ENCODE measurements around the gene CAMK2D. TPM values are rescaled to one million over a fixed set of nuclear protein-coding genes. Genes with fewer than 3 reads are reported as not detected.

The CAMK2D gene
- total and polyA plus RNA-seq, 12 donors = 55.6 to 286 (median 221) TPM

DNA sequence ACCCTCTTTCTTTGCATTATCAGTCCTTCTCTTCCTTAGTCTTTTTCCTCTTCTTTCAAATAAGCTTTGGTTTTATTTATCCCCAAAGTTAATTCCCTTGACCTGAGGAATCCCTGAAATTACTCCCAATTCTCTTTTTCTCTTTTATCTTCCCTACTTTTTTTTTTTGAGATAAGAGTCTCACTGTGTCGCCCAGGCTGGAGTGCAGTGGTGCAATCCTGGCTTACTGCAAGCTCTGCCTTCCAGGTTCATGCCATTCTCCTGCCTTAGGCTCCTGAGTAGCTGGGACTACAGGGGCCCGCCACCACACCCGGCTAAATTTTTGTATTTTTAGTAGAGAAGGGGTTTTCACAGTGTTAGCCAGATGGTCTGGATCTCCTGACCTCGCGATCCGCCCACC, 17.8 kb downstream of the CAMK2D start:
- H3K27me3 ChIP-seq = no peaks in the 10 kb centered on the region
- H3K36me3 ChIP-seq = peaks cover 0 to 27% (median 0%) of the 10 kb centered on the region in 9 donors
- peaks cover 0 to 71% (median 36%) of the 10 kb centered on the region in 9 donors for H3K4me1 ChIP-seq
- intact Hi-C loops (cut with DNase I) = loop anchor here in 3 of 10 donors (10.0 kb wide), 3 partner anchors 49 to 189 kb away; no protein-coding TSS in a partner anchor
- TF ChIP-seq, protein P1, sequence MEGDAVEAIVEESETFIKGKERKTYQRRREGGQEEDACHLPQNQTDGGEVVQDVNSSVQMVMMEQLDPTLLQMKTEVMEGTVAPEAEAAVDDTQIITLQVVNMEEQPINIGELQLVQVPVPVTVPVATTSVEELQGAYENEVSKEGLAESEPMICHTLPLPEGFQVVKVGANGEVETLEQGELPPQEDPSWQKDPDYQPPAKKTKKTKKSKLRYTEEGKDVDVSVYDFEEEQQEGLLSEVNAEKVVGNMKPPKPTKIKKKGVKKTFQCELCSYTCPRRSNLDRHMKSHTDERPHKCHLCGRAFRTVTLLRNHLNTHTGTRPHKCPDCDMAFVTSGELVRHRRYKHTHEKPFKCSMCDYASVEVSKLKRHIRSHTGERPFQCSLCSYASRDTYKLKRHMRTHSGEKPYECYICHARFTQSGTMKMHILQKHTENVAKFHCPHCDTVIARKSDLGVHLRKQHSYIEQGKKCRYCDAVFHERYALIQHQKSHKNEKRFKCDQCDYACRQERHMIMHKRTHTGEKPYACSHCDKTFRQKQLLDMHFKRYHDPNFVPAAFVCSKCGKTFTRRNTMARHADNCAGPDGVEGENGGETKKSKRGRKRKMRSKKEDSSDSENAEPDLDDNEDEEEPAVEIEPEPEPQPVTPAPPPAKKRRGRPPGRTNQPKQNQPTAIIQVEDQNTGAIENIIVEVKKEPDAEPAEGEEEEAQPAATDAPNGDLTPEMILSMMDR (IDR thresholded peaks at IDR 0.05) = no peak
- 88 to 90% methylated on average over 6 of the region's 6 CpGs for WGBS, 2 donors
- ATAC-seq (no peak), DNase-seq (no peak)
- H3K27ac ChIP-seq = peak overlapping the region in 3 of 10 donors; percentile 4 to 6 (median 5)
- H3K4me3 ChIP-seq = no peak overlapping the region
- no peaks in the 10 kb centered on the region for H3K9me3 ChIP-seq

DNA sequence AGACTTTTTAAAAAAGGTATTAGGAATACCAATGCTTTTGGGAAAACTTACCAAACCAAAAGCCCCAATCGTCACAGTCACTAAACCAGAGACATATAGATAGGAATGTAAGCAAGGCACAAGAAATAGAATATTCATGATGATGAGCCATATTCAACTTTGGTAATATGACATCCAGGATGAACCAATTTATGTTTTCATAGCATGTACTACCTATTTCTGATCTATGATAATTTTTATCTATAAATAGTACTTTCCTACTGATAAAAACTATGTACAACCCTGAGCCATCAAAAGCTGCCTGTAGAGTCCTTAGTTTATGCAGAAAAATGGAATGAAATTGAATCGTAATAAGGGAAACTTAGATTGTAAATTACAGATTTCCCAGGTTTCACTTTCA, 18.9 kb downstream of the CAMK2D start:
- intact Hi-C loops (cut with DNase I) = loop anchor here in 3 of 10 donors (10.0 kb wide), 3 partner anchors 48 to 188 kb away; no protein-coding TSS in a partner anchor
- Histone ChIP-seq H3K9me3 (no peaks in the 10 kb centered on the region), H3K4me1 (peaks cover 0 to 71% (median 40%) of the 10 kb centered on the region in 9 donors), H3K27ac (peak overlapping the region in 3 of 10 donors; percentile 0 to 13 (median 5)), H3K27me3 (no peaks in the 10 kb centered on the region), H3K4me3 (no peak overlapping the region), H3K36me3 (peaks cover 0 to 18% (median 0%) of the 10 kb centered on the region in 9 donors)
- TF ChIP-seq, protein P1 (IDR thresholded peaks at IDR 0.05) = no peak
- DNase-seq = no peak
- WGBS, 2 donors = 85 to 91% methylated on average over 2 of the region's 2 CpGs
- no peak for ATAC-seq

DNA sequence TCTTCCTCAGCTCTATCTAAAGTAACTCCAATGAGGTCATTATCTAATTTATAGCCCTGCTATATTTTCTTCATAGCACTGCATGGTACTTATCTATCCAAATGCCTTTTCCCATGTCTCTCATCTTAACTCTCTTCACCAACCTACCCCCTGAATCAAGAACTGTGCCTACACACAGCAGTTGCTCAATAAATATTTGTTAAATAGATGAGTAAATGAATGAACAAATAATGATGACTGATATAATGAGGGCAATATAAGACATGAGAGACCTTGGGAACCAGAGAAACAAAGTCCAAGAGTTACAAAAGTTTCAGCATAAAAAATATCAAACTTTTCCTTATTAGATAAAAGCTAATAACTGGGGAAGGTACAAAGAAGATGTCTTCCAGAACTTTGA, 19.6 kb downstream of the CAMK2D start:
- Histone ChIP-seq H3K27me3 (no peaks in the 10 kb centered on the region), H3K4me1 (peaks cover 0 to 78% (median 44%) of the 10 kb centered on the region in 9 donors), H3K36me3 (peaks cover 0 to 15% (median 0%) of the 10 kb centered on the region in 9 donors), H3K27ac (peak overlapping the region in 2 of 10 donors; percentile 2 to 30), H3K4me3 (no peak overlapping the region), H3K9me3 (no peaks in the 10 kb centered on the region)
- TF ChIP-seq, protein P1 (IDR thresholded peaks at IDR 0.05) = no peak
- DNase-seq (no peak), ATAC-seq (no peak)
- intact Hi-C loops (cut with DNase I) = loop anchor here in 3 of 10 donors (10.0 kb wide), 3 partner anchors 47 to 187 kb away; no protein-coding TSS in a partner anchor

DNA sequence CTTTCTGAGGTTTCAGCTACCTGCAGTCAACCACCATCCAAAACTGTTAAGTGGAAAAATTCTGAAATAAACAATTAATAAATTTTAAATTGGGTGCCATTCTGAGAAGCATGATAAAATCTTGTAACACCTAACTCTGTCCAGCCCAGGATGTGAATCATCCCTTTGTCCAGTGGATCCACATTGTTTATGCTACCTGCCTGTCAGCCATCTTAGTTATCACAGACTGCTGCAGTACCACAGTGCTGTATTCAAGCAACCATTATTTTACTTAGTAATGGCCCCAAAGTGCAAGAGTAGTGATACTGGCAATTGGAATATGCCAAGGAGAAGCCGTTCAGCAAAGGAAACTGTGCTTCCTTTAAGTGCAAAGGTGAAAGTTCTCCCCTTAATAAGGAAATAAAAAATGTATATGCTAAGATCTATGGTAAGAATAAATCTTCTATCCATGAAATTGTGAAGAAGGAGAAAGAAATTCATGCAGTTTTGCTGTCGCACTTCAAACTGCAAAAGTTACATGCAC, 20.6 kb downstream of the CAMK2D start:
- Histone ChIP-seq H3K27me3 (no peaks in the 10 kb centered on the region), H3K4me1 (peaks cover 0 to 73% (median 47%) of the 10 kb centered on the region in 9 donors), H3K27ac (no peak overlapping the region), H3K4me3 (no peak overlapping the region), H3K9me3 (no peaks in the 10 kb centered on the region), H3K36me3 (peaks cover 0 to 13% (median 0%) of the 10 kb centered on the region in 9 donors)
- 78 to 83% methylated on average over 2 of the region's 2 CpGs for WGBS, 2 donors
- TF ChIP-seq, protein P1 (IDR thresholded peaks at IDR 0.05) = no peak
- intact Hi-C loops (cut with DNase I) = loop anchor here in 3 of 10 donors (10.0 kb wide), 3 partner anchors 46 to 186 kb away; no protein-coding TSS in a partner anchor
- ATAC-seq (no peak), DNase-seq (no peak)

Data from heart right ventricle (tissue), 16 donors.